ENCODE data around the gene XKR7.

The XKR7 gene

DNA sequence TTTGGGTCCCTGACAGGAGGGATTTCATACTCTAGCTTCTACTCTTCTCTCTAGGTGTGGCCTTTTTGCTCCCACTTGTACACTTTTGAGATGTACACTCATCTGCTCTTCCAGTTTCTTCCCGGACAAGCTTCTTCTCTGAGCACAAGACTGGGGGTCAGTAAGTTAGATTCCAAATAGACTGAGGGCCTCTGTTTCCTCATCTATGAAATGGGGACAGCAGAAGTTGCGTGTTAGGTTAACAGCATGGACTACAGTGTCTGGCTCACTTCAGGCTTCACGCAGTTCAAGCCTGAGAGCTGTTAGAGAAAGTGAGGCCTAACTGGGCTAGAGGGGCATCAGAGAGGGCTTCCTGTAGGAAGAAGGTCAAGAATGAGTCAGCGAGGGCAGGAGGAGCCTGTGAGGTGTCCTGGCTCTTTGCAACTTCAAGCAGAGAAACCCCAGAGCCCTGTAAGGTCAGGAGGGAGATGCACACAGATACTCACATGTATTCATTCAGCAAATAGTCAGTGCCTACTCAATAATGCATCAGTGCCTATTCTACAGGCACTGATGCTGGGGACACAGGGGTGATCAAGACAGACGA, 20.6 kb downstream of the XKR7 start:
- TF ChIP-seq EP300 (IDR thresholded peaks at IDR 0.05; ENCODE audit: borderline replicate concordance) (no peak), FOXM1 (IDR thresholded peaks at IDR 0.05; ENCODE audit: borderline replicate concordance, low read depth) (no peak), CEBPB (IDR thresholded peaks at IDR 0.05) (no peak), EGR1 (IDR thresholded peaks at IDR 0.05) (no peak), NFIC (IDR thresholded peaks at IDR 0.05) (no peak), CREB1 (IDR thresholded peaks at IDR 0.05; ENCODE audit: low read depth) (no peak), YY1 (IDR thresholded peaks at IDR 0.05; ENCODE audit: low read depth) (no peak), TEAD4 (IDR thresholded peaks at IDR 0.05) (no peak), ZBTB7A (IDR thresholded peaks at IDR 0.05; ENCODE audit: low read depth) (no peak), TAF1 (IDR thresholded peaks at IDR 0.05; ENCODE audit: low read depth) (no peak), TCF12 (IDR thresholded peaks at IDR 0.05; ENCODE audit: low read depth) (no peak), RAD21 (IDR thresholded peaks at IDR 0.05; ENCODE audit: low read depth) (no peak)
- TF ChIP-seq, protein P1, sequence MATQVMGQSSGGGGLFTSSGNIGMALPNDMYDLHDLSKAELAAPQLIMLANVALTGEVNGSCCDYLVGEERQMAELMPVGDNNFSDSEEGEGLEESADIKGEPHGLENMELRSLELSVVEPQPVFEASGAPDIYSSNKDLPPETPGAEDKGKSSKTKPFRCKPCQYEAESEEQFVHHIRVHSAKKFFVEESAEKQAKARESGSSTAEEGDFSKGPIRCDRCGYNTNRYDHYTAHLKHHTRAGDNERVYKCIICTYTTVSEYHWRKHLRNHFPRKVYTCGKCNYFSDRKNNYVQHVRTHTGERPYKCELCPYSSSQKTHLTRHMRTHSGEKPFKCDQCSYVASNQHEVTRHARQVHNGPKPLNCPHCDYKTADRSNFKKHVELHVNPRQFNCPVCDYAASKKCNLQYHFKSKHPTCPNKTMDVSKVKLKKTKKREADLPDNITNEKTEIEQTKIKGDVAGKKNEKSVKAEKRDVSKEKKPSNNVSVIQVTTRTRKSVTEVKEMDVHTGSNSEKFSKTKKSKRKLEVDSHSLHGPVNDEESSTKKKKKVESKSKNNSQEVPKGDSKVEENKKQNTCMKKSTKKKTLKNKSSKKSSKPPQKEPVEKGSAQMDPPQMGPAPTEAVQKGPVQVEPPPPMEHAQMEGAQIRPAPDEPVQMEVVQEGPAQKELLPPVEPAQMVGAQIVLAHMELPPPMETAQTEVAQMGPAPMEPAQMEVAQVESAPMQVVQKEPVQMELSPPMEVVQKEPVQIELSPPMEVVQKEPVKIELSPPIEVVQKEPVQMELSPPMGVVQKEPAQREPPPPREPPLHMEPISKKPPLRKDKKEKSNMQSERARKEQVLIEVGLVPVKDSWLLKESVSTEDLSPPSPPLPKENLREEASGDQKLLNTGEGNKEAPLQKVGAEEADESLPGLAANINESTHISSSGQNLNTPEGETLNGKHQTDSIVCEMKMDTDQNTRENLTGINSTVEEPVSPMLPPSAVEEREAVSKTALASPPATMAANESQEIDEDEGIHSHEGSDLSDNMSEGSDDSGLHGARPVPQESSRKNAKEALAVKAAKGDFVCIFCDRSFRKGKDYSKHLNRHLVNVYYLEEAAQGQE (IDR thresholded peaks at IDR 0.05; ENCODE audit: low read depth), result no peak
- TF ChIP-seq, protein P2, sequence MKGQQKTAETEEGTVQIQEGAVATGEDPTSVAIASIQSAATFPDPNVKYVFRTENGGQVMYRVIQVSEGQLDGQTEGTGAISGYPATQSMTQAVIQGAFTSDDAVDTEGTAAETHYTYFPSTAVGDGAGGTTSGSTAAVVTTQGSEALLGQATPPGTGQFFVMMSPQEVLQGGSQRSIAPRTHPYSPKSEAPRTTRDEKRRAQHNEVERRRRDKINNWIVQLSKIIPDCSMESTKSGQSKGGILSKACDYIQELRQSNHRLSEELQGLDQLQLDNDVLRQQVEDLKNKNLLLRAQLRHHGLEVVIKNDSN (IDR thresholded peaks at IDR 0.05), result no peak

DNA sequence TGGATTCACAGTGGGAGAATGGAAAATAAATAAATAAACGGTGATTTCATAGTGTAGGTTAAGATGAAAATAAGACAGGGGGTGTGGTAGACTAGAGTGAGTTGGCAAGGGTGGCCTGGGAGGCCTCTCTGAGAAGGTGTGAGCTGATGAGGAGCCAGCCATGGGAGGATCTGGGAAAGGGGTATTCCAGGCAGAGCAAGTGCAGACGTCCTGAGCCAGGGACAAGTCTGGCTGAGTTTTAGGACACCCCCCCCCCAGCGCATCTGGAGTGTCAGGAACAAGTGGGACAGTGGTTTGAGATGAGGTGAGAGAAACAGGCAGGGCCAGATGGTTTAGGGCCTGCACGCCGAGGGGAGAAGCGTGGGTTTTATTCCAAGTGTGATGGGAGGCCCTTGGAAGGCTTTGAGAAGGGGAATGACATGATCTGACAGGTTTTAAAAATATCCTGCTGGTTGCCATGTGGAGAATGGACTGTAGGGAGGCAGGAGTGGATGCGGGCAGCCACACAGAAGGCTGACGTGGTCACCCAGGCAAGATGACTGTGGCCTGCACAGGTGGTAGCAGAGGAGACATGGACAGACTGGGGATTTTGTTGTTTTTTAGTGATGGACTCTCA, 21.2 kb downstream of the XKR7 start:
- TF ChIP-seq NFIC (IDR thresholded peaks at IDR 0.05), result no peak
- TF ChIP-seq ZBTB7A (IDR thresholded peaks at IDR 0.05; ENCODE audit: low read depth), result no peak
- no peak for TF ChIP-seq EGR1 (IDR thresholded peaks at IDR 0.05)
- TF ChIP-seq YY1 (IDR thresholded peaks at IDR 0.05; ENCODE audit: low read depth), result no peak
- TF ChIP-seq EP300 (IDR thresholded peaks at IDR 0.05; ENCODE audit: borderline replicate concordance), result no peak
- no peak for TF ChIP-seq MAX (IDR thresholded peaks at IDR 0.05)
- TF ChIP-seq TCF12 (IDR thresholded peaks at IDR 0.05; ENCODE audit: low read depth), result no peak
- TF ChIP-seq, protein P2 (IDR thresholded peaks at IDR 0.05), result no peak
- no peak for TF ChIP-seq TEAD4 (IDR thresholded peaks at IDR 0.05)
- no peak for TF ChIP-seq TAF1 (IDR thresholded peaks at IDR 0.05; ENCODE audit: low read depth)
- no peak for TF ChIP-seq CEBPB (IDR thresholded peaks at IDR 0.05)
- TF ChIP-seq FOXM1 (IDR thresholded peaks at IDR 0.05; ENCODE audit: borderline replicate concordance, low read depth), result no peak
- no peak for TF ChIP-seq RAD21 (IDR thresholded peaks at IDR 0.05; ENCODE audit: low read depth)

GRCh38 chr20:31990641-31991338, 22.8 kb downstream of the XKR7 start:
- TF ChIP-seq CREB1 (IDR thresholded peaks at IDR 0.05; ENCODE audit: low read depth) (no peak), NFIC (IDR thresholded peaks at IDR 0.05) (no peak), TEAD4 (IDR thresholded peaks at IDR 0.05) (no peak), ZBTB7A (IDR thresholded peaks at IDR 0.05; ENCODE audit: low read depth) (no peak), YY1 (IDR thresholded peaks at IDR 0.05; ENCODE audit: low read depth) (no peak), FOXM1 (IDR thresholded peaks at IDR 0.05; ENCODE audit: borderline replicate concordance, low read depth) (no peak), CEBPB (IDR thresholded peaks at IDR 0.05) (no peak), TAF1 (IDR thresholded peaks at IDR 0.05; ENCODE audit: low read depth) (no peak), EP300 (IDR thresholded peaks at IDR 0.05; ENCODE audit: borderline replicate concordance) (no peak), MAX (IDR thresholded peaks at IDR 0.05) (no peak), TCF12 (IDR thresholded peaks at IDR 0.05; ENCODE audit: low read depth) (no peak)
- TF ChIP-seq, protein P1 (IDR thresholded peaks at IDR 0.05; ENCODE audit: low read depth), result no peak
- TF ChIP-seq, protein P2 (IDR thresholded peaks at IDR 0.05), result no peak

DNA sequence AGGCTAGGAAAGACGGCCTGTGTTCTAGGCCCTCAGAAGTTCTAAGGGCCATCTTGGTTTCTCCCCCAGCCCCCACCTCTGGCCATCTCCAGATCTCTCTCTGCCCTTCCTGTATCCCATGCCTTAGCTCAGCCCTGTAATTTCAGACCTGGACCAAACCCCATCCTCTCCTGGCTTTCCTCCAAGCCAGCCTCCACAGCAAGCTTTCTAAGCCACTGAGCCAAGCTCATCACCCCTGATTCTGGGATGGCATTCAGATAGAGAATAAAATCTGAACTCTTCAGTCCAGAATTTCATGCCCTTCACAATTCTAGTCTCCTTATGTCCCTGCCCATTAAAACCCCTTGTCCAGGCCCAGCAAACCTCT, 23.4 kb downstream of the XKR7 start:
- no peak for TF ChIP-seq TEAD4 (IDR thresholded peaks at IDR 0.05)
- TF ChIP-seq ZBTB7A (IDR thresholded peaks at IDR 0.05; ENCODE audit: low read depth), result no peak
- TF ChIP-seq, protein P1 (IDR thresholded peaks at IDR 0.05; ENCODE audit: low read depth), result no peak
- no peak for TF ChIP-seq CEBPB (IDR thresholded peaks at IDR 0.05)
- no peak for TF ChIP-seq TAF1 (IDR thresholded peaks at IDR 0.05; ENCODE audit: low read depth)
